Naive thymus-derived CD4-positive, alpha-beta T cell (primary cell): ENCODE measurements around the gene CFAP91. TPM values are rescaled to one million over a fixed set of nuclear protein-coding genes. Genes with fewer than 3 reads are reported as not detected.

Experiments
- ATAC-seq: fragments of 150-1000 bp; cut with Tn5 transposase; 2 replicates; pipeline ENCODE4 v1.10.0; 2021; ENCODE audit warnings: mild to moderate bottlenecking, moderate library complexity
- CTCF ChIA-PET: fragments of 350-600 bp; sonication (Branson Sonifier 250); formaldehyde crosslinking; loops from one replicate; lab custom pipeline; 2021; ENCODE audit warnings: antibody characterized with exemption; lab: Charles Lee
- POLR2A ChIA-PET: fragments of 350-600 bp; sonication (Branson Sonifier 250); formaldehyde crosslinking; loops from one replicate; lab custom pipeline; 2021; ENCODE audit warnings: antibody characterized with exemption, inconsistent platforms; lab: Charles Lee
- DNase-seq, 9 donors: peaks; one replicate each; pipeline versions ENCODE4 v3.0.0 to v3.0.0-alpha.2; 2020 to 2022; ENCODE audit warnings: mixed read lengths in 1 of 9
- H3K27ac ChIP-seq: one replicate; pipeline ENCODE4 v1.7.0; 2013; ENCODE audit warnings: mild to moderate bottlenecking, low read depth, low read length, moderate library complexity
- H3K27me3 ChIP-seq, 2 donors: one replicate each; pipeline ENCODE4 v1.7.0; 2013; ENCODE audit warnings: low read length in 2 of 2, mild to moderate bottlenecking in 2 of 2, moderate library complexity in 2 of 2; ENCODE audit not compliant: control insufficient read depth in 2 of 2, insufficient read depth in 2 of 2
- H3K36me3 ChIP-seq, 3 experiments: 1 replicate in 2 of 3; 2 replicates in 1 of 3; pipeline ENCODE4 v1.7.0; 2013; ENCODE audit warnings: low read length in 3 of 3, mild to moderate bottlenecking in 3 of 3, moderate library complexity in 1 of 3; ENCODE audit not compliant: insufficient read depth in 3 of 3, control insufficient read depth in 2 of 3
- H3K4me1 ChIP-seq, 2 donors: one replicate each; pipeline ENCODE4 v1.7.0; 2013; ENCODE audit warnings: low read length in 2 of 2, mild to moderate bottlenecking in 2 of 2, moderate library complexity in 1 of 2; ENCODE audit not compliant: control insufficient read depth in 2 of 2, insufficient read depth in 2 of 2
- H3K4me3 ChIP-seq: 2 replicates; pipeline ENCODE4 v1.7.0; 2013; ENCODE audit warnings: mild to moderate bottlenecking, low read length
- H3K9me3 ChIP-seq, 3 experiments: 1 replicate in 2 of 3; 2 replicates in 1 of 3; pipeline ENCODE4 v1.7.0; 2013; ENCODE audit warnings: low read length in 3 of 3; ENCODE audit not compliant: control insufficient read depth in 2 of 3
- H3K27ac Mint-ChIP-seq, 9 donors: one replicate each; pipeline ENCODE4 v1.8.0; 2020 to 2022; ENCODE audit warnings: mixed read lengths in 9 of 9, mild to moderate bottlenecking in 8 of 9, moderate library complexity in 5 of 9, inconsistent platforms in 2 of 9
- H3K27me3 Mint-ChIP-seq, 5 donors: one replicate each; pipeline ENCODE4 v1.8.0; 2021 to 2022; ENCODE audit warnings: mixed read lengths in 5 of 5, mild to moderate bottlenecking in 1 of 5
- H3K36me3 Mint-ChIP-seq, 5 donors: one replicate each; pipeline ENCODE4 v1.8.0; 2020 to 2022; ENCODE audit warnings: mixed read lengths in 5 of 5, mild to moderate bottlenecking in 3 of 5, inconsistent platforms in 1 of 5
- H3K4me1 Mint-ChIP-seq, 7 donors: one replicate each; pipeline ENCODE4 v1.8.0; 2020 to 2022; ENCODE audit warnings: mixed read lengths in 7 of 7, mild to moderate bottlenecking in 3 of 7, inconsistent platforms in 1 of 7
- H3K4me3 Mint-ChIP-seq, 10 donors: one replicate each; pipeline ENCODE4 v1.8.0; 2020 to 2022; ENCODE audit warnings: mild to moderate bottlenecking in 10 of 10, mixed read lengths in 10 of 10, moderate library complexity in 6 of 10, inconsistent platforms in 2 of 10
- H3K9me3 Mint-ChIP-seq, 11 donors: one replicate each; pipeline ENCODE4 v1.8.0; 2020 to 2022; ENCODE audit warnings: mixed read lengths in 11 of 11, mild to moderate bottlenecking in 4 of 11, inconsistent platforms in 1 of 11, moderate library complexity in 1 of 11
- intact Hi-C, 2 donors: fragments of 100-400 bp; cut with micrococcal nuclease; formaldehyde crosslinking; loops; one replicate each; pipeline ENCODE4 v1.15.1; 2023
- polyA plus RNA-seq, 2 donors: library from polyadenylated mRNA; unstranded; fragments of 300-500 nt; fragmentation: Illumina TruSeq; gene quantifications; one replicate each; pipeline ENCODE4 v1.2.3, GENCODE V29; 2021
- total RNA-seq, 6 experiments: library from RNA in 5 of 6; stranded (reverse) in 5 of 6; gene quantifications; 1 replicate in 5 of 6; 2 replicates in 1 of 6; pipeline ENCODE4 v1.2.3 and lab custom pipeline; 2021 to 2026

The CFAP91 gene
- total and polyA plus RNA-seq, 7 experiments from 2014 or later: 0.13 to 0.32 (median 0.17) TPM; not detected in 4

DNA sequence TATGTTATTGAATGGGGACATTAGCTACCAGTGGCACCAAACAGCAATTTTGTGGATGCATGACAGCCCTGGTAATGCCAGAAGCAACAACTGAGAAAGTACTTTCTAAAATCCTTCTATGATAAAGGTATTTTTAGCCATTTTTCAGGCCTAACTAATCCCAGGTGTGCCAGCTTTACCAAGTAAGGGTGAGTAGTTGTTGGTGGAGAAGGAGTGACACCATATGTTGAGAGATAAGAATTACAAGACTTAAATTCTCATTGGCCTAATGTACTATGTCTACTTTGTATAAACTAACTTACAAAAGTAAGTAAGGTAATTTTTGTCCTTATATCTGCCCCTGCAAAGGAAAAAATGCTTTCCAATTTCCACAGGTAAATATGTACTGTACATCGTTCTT is 21.5 kb upstream of the CFAP91 start:
- H3K4me3 ChIP-seq: no peak overlapping the region
- H3K27me3 ChIP-seq: no peaks in the 10 kb centered on the region
- Mint-ChIP-seq H3K27me3 (peaks cover 0 to 10% (median 0%) of the 10 kb centered on the region in 5 donors), H3K9me3 (peaks cover 0 to 4% (median 0%) of the 10 kb centered on the region in 11 donors), H3K4me3 (no peak overlapping the region), H3K36me3 (peaks cover 0 to 8% (median 0%) of the 10 kb centered on the region in 5 donors), H3K27ac (no peak overlapping the region), H3K4me1 (peaks cover 4 to 16% (median 13%) of the 10 kb centered on the region in 7 donors)
- H3K4me1 ChIP-seq: peaks cover 4 to 8% of the 10 kb centered on the region in 2 donors
- POLR2A ChIA-PET: interaction anchor here (1.1 kb wide), 1 partner anchor 20 kb away, joined by 3 read pairs; no protein-coding TSS in a partner anchor
- H3K27ac ChIP-seq: no peak overlapping the region
- intact Hi-C loops: loop anchor here (1.0 to 5.0 kb wide), 10 partner anchors 122 to 799 kb away; partner anchors contain the start of genes CD80 (in 1 of the 2), IGSF11 (in 1 of the 2) and TMEM39A (in 1 of the 2)
- CTCF ChIA-PET: interaction anchor here (1.1 kb wide), 1 partner anchor 797 kb away, joined by 6 read pairs; no protein-coding TSS in a partner anchor
- H3K36me3 ChIP-seq: no peaks in the 10 kb centered on the region
- peak in 2 of 9 donors; percentile 11 to 20 for DNase-seq
- H3K9me3 ChIP-seq: no peaks in the 10 kb centered on the region
- ATAC-seq: no peak

DNA sequence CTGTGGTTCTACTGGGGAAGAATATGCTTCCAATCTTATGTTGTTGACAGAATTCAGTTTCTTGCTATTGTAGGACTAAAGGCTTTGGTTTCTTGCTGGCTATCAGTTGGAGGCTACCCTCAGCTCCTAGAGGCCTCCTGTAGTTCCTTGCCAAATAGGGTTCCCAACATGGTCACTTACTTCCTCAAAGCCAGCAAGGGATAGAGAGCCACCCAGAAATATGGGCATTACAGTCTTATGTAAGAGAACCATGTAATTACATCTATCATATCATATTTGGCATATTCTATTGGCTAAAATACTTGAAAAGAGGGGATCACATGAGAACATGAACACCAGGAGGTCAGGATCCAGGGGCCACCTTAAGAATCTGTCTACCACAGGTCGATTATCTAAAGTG is 19.4 kb upstream of the CFAP91 start:
- ATAC-seq (no peak), DNase-seq (no peak)
- peaks cover 0 to 7% (median 1%) of the 10 kb centered on the region in 11 donors for H3K9me3 Mint-ChIP-seq
- ChIA-PET CTCF (no interaction called here), POLR2A (no interaction called here)
- Histone ChIP-seq H3K27ac (no peak overlapping the region), H3K4me3 (no peak overlapping the region), H3K9me3 (no peaks in the 10 kb centered on the region), H3K27me3 (no peaks in the 10 kb centered on the region), H3K4me1 (no peaks in the 10 kb centered on the region), H3K36me3 (no peaks in the 10 kb centered on the region)
- H3K4me3 Mint-ChIP-seq: no peak overlapping the region
- peaks cover 0 to 8% (median 0%) of the 10 kb centered on the region in 5 donors for H3K36me3 Mint-ChIP-seq
- intact Hi-C loops: loop anchor here (2.0 to 5.0 kb wide), 2 partner anchors 537 to 586 kb away; partner anchors contain the start of gene TEX55 (in 1 of the 2)
- no peak overlapping the region for H3K27ac Mint-ChIP-seq
- peaks cover 0 to 4% (median 0%) of the 10 kb centered on the region in 7 donors for H3K4me1 Mint-ChIP-seq
- peaks cover 4 to 14% (median 9%) of the 10 kb centered on the region in 5 donors for H3K27me3 Mint-ChIP-seq

DNA sequence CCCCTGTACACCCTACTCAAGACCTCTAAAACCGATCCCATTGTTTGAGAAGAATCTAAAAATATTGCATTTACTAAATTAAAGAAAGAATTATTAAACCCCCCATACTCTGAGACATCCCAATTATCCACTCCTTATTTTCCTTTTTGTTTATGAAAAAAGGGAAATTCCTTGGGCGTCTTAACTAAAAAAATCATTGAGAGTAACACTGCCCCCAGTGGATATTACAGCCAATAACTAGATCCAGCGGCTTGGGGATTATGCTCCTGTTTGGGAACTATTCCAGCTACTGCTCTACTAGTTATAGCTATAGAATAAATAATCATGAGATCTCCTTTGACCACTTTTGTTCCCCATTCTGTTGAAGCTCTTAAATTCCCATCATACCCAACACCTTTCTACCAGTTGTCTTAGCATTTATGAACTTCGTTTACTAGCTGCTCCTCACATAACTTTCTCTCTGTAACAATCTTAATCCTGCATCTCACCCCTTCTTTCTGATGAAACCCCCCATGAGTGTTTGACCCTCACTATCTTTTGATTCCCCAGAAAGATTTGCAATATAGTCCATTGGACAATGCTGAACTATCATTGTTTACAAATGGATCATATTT is 12.7 kb upstream of the CFAP91 start:
- H3K4me1 Mint-ChIP-seq: no peaks in the 10 kb centered on the region
- H3K27me3 Mint-ChIP-seq: peaks cover 4 to 17% (median 14%) of the 10 kb centered on the region in 5 donors
- no peak overlapping the region for H3K4me3 Mint-ChIP-seq
- no peaks in the 10 kb centered on the region for H3K9me3 ChIP-seq
- no peak overlapping the region for H3K27ac ChIP-seq
- no peaks in the 10 kb centered on the region for H3K36me3 ChIP-seq
- peaks cover 0 to 7% (median 2%) of the 10 kb centered on the region in 11 donors for H3K9me3 Mint-ChIP-seq
- ChIA-PET CTCF (no interaction called here), POLR2A (no interaction called here)
- ATAC-seq (peak; percentile 48), DNase-seq (no peak)
- no peaks in the 10 kb centered on the region for H3K27me3 ChIP-seq
- H3K4me3 ChIP-seq: no peak overlapping the region
- H3K4me1 ChIP-seq: no peaks in the 10 kb centered on the region
- peaks cover 0 to 8% (median 0%) of the 10 kb centered on the region in 5 donors for H3K36me3 Mint-ChIP-seq
- intact Hi-C loops: no loop called here
- H3K27ac Mint-ChIP-seq: no peak overlapping the region

DNA sequence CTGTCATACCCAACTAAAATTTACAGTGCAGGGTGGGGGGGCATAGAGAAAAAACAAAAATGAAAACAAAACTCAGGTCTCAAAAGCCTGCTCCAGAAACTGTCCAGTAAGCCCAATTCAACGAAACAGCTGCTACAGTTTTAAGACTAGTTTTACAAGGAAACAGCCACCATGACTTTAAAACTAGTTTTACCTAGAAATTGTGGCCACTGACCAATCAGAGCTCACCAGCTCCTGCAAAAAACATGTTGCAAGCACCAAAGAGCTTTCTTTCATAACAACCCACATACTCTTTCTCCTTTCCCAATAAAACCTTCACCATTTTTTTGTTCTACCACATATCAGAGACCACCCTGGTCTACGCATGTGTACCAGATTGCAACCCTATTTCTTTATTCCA is 7.3 kb upstream of the CFAP91 start:
- ChIA-PET POLR2A (no interaction called here), CTCF (interaction anchor here (0.7 to 0.9 kb wide), 2 partner anchors 23 to 94 kb away, joined by 3 read pairs; no protein-coding TSS in a partner anchor)
- ATAC-seq (no peak), DNase-seq (no peak)
- peaks cover 4 to 15% (median 8%) of the 10 kb centered on the region in 7 donors for H3K4me1 Mint-ChIP-seq
- no peaks in the 10 kb centered on the region for H3K4me1 ChIP-seq
- intact Hi-C loops: no loop called here
- H3K27me3 Mint-ChIP-seq: peaks cover 0 to 4% (median 0%) of the 10 kb centered on the region in 5 donors
- H3K4me3 ChIP-seq: no peak overlapping the region
- H3K4me3 Mint-ChIP-seq: no peak overlapping the region
- H3K27me3 ChIP-seq: no peaks in the 10 kb centered on the region
- H3K36me3 ChIP-seq: no peaks in the 10 kb centered on the region
- peaks cover 0 to 1% (median 0%) of the 10 kb centered on the region in 11 donors for H3K9me3 Mint-ChIP-seq
- no peak overlapping the region for H3K27ac ChIP-seq
- H3K36me3 Mint-ChIP-seq: peaks cover 0 to 1% (median 0%) of the 10 kb centered on the region in 5 donors
- H3K9me3 ChIP-seq: no peaks in the 10 kb centered on the region
- no peak overlapping the region for H3K27ac Mint-ChIP-seq

DNA sequence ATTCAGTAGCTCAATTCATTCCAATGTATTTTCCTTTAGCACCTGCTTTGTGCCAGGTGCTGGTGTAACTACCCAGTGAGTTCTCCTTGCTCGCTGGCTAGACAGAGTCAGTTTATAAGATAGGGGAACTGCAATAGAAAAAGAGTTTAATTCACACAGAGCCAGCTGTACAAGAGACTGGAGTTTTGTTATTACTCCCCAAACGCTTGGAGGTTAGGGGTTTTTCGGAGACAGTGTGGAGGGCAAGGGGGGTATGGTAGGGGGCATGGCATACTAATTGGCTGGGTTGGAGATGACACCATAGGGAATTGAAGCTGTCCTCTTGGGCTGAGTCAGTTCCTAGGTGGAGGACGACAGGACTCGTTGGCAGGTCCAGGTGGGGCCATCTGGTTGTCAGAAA is 5.4 kb upstream of the CFAP91 start:
- Mint-ChIP-seq H3K27ac (no peak overlapping the region), H3K27me3 (peaks cover 0 to 4% (median 0%) of the 10 kb centered on the region in 5 donors), H3K9me3 (peaks cover 0 to 8% (median 0%) of the 10 kb centered on the region in 11 donors), H3K4me3 (no peak overlapping the region), H3K4me1 (peaks cover 12 to 26% (median 20%) of the 10 kb centered on the region in 7 donors), H3K36me3 (peaks cover 0 to 9% (median 0%) of the 10 kb centered on the region in 5 donors)
- H3K9me3 ChIP-seq: no peaks in the 10 kb centered on the region
- DNase-seq (no peak), ATAC-seq (no peak)
- no peaks in the 10 kb centered on the region for H3K27me3 ChIP-seq
- H3K4me1 ChIP-seq: peaks cover 0 to 11% of the 10 kb centered on the region in 2 donors
- ChIA-PET POLR2A (no interaction called here), CTCF (no interaction called here)
- intact Hi-C loops: no loop called here
- no peak overlapping the region for H3K4me3 ChIP-seq
- H3K36me3 ChIP-seq: no peaks in the 10 kb centered on the region
- no peak overlapping the region for H3K27ac ChIP-seq

DNA sequence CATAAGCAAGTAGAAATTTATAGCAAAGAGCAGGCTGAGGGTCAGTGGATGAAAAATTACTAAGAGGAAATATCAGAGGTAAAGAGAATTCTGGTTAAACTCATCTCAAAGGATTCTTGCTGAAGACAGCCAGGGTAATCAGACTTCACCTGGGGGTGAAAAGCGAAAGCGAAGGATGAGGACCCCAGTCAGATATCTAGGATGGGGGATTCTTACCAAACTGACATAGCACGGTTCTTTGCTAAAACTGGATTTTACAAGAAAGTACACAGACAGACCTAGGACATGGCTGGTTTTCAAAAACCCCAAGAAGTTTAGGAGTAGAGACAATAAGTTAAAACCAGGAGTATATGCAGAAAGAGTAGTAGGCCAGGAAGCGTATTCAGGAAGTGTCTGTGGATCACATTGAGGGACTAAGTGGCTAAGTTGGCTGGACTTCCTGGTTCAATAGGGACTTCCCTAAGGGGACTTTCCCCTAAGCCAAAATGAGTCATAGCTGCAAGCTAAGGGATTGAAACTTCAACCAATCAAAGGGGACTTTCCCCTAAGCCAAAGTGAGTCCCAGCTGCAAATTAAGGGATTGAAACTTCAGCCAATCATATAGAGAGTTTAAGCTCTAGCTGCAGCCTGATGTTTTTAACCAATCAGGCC is 2.4 kb upstream of the CFAP91 start:
- Mint-ChIP-seq H3K4me3 (peak overlapping the region in 5 of 10 donors; percentile 8 to 59 (median 33)), H3K27ac (peak overlapping the region in 2 of 9 donors; percentile 23 to 84), H3K27me3 (peaks cover 0 to 21% (median 3%) of the 10 kb centered on the region in 5 donors), H3K4me1 (peaks cover 16 to 38% (median 30%) of the 10 kb centered on the region in 7 donors), H3K36me3 (peaks cover 0 to 9% (median 0%) of the 10 kb centered on the region in 5 donors), H3K9me3 (peaks cover 0 to 8% (median 0%) of the 10 kb centered on the region in 11 donors)
- ChIA-PET POLR2A (interaction anchor here (0.5 kb wide), 1 partner anchor 206 kb away, joined by 3 read pairs; no protein-coding TSS in a partner anchor), CTCF (no interaction called here)
- ATAC-seq (peak; percentile 45), DNase-seq (peak in 2 of 9 donors; percentile 31 to 33)
- no peaks in the 10 kb centered on the region for H3K27me3 ChIP-seq
- intact Hi-C loops: loop anchor here in 1 of 2 donors (1.0 to 10.0 kb wide), 2 partner anchors 23 to 644 kb away; partner anchors contain the start of genes COX17 and LRRC58
- H3K4me1 ChIP-seq: peaks cover 0 to 13% of the 10 kb centered on the region in 2 donors
- no peak overlapping the region for H3K4me3 ChIP-seq
- no peaks in the 10 kb centered on the region for H3K36me3 ChIP-seq
- no peaks in the 10 kb centered on the region for H3K9me3 ChIP-seq
- H3K27ac ChIP-seq: no peak overlapping the region
